ENCODE measurements around the gene NPW. TPM values are rescaled to one million over a fixed set of nuclear protein-coding genes. Genes with fewer than 3 reads are reported as not detected.

NPW gene
- total and polyA plus RNA-seq, 8 donors, result 0.43 to 2.7 (median 0.82) TPM

- TF ChIP-seq CTCF (IDR thresholded peaks at IDR 0.05), result no peak
- no peak for ATAC-seq
- intact Hi-C loops (cut with DNase I), result no loop called here
- Histone ChIP-seq H3K4me3 (no peak overlapping the region), H3K27me3 (no peaks in the 10 kb centered on the region), H3K4me1 (no peaks in the 10 kb centered on the region), H3K36me3 (no peaks in the 10 kb centered on the region), H3K9me3 (no peaks in the 10 kb centered on the region), H3K27ac (peak overlapping the region in 1 of 4 donors; percentile 28)
- FAIRE-seq, result no peak
- WGBS, 2 donors, result 87 to 88% methylated on average over 24 of the region's 24 CpGs
- DNase-seq, result peak in 1 of 6 donors; percentile 72
Observed at GRCh38 chr16:2040041-2040786, 20.6 kb downstream of the NPW start.

GRCh38 chr16:2040787-2041522 is 21.4 kb downstream of the NPW start:
- Histone ChIP-seq H3K27me3 (no peaks in the 10 kb centered on the region), H3K36me3 (no peaks in the 10 kb centered on the region), H3K9me3 (no peaks in the 10 kb centered on the region), H3K4me1 (no peaks in the 10 kb centered on the region), H3K4me3 (no peak overlapping the region), H3K27ac (no peak overlapping the region)
- ATAC-seq, result peak in 2 of 4 donors; percentile 24 to 29
- TF ChIP-seq CTCF (IDR thresholded peaks at IDR 0.05), result no peak
- FAIRE-seq, result no peak
- 84 to 85% methylated on average over 19 to 20 of the region's 20 CpGs for WGBS, 2 donors
- intact Hi-C loops (cut with DNase I), result no loop called here
- DNase-seq, result peak in 1 of 6 donors; percentile 70

GRCh38 chr16:2042171-2042985 is 22.8 kb downstream of the NPW start:
- H3K9me3 ChIP-seq, result no peaks in the 10 kb centered on the region
- H3K27ac ChIP-seq, result no peak overlapping the region
- H3K4me3 ChIP-seq, result no peak overlapping the region
- WGBS, 2 donors, result 73 to 82% methylated on average over 15 to 22 of the region's 22 CpGs
- no peak for TF ChIP-seq CTCF (IDR thresholded peaks at IDR 0.05)
- FAIRE-seq (no peak), DNase-seq (peak in 2 of 6 donors; percentile 58 to 80), ATAC-seq (peak in 2 of 4 donors; percentile 6 to 49)
- intact Hi-C loops (cut with DNase I), result no loop called here
- H3K27me3 ChIP-seq, result no peaks in the 10 kb centered on the region
- H3K4me1 ChIP-seq, result peaks cover 0 to 4% (median 2%) of the 10 kb centered on the region in 3 donors
- H3K36me3 ChIP-seq, result no peaks in the 10 kb centered on the region

- no peak for TF ChIP-seq CTCF (IDR thresholded peaks at IDR 0.05)
- DNase-seq (peak in 1 of 6 donors; percentile 55), FAIRE-seq (no peak), ATAC-seq (no peak)
- Histone ChIP-seq H3K27me3 (no peaks in the 10 kb centered on the region), H3K36me3 (no peaks in the 10 kb centered on the region), H3K4me3 (no peak overlapping the region), H3K27ac (no peak overlapping the region), H3K9me3 (no peaks in the 10 kb centered on the region), H3K4me1 (peaks cover 0 to 4% (median 2%) of the 10 kb centered on the region in 3 donors)
- intact Hi-C loops (cut with DNase I), result no loop called here
- WGBS, 2 donors, result 80 to 84% methylated on average over 11 of the region's 11 CpGs
Observed at GRCh38 chr16:2042986-2043666, 23.5 kb downstream of the NPW start.
